SK-N-DZ (cell line): ENCODE data around the gene KRT73.

Experiments
- DNase-seq: peaks from one replicate; pipeline ENCODE4 v3.0.0-alpha.2; 2015; ENCODE audit warnings: low spot score

Gene KRT73

GRCh38 chr12:52573306-52573705, 45.1 kb downstream of the KRT73 start:
- no peak for DNase-seq

- DNase-seq, result no peak
These were observed 47.8 kb downstream of the KRT73 start for GRCh38 chr12:52570511-52570910.

- DNase-seq, result no peak
These were observed 50.2 kb downstream of the KRT73 start for GRCh38 chr12:52568111-52568510.

- no peak for DNase-seq
These were observed 51.5 kb downstream of the KRT73 start for GRCh38 chr12:52566847-52567291.

- no peak for DNase-seq
These were observed 53.8 kb downstream of the KRT73 start for GRCh38 chr12:52564582-52564981.

- DNase-seq, result no peak
These were observed 56.4 kb downstream of the KRT73 start for GRCh38 chr12:52561880-52562449.

- DNase-seq, result no peak
These were observed 58.4 kb downstream of the KRT73 start for GRCh38 chr12:52559979-52560378.

GRCh38 chr12:52558781-52559445, 59.4 kb downstream of the KRT73 start:
- no peak for DNase-seq
